HG03558 (cell line): ENCODE data around the gene SLC10A3.
"Not testable (repeated sequence)": the region's sequence is repeated elsewhere in the genome, so short reads cannot be mapped to it uniquely, and the experiment has no call there.

Experiments used
- ATAC-seq: cut with Tn5 transposase; IDR thresholded peaks from one replicate; pipeline ENCODE4 v1.9.1; 2021; ENCODE audit warnings: moderate number of reproducible peaks; ENCODE audit not compliant: unreplicated experiment; ENCODE audit errors: extremely low read depth

Gene SLC10A3

DNA sequence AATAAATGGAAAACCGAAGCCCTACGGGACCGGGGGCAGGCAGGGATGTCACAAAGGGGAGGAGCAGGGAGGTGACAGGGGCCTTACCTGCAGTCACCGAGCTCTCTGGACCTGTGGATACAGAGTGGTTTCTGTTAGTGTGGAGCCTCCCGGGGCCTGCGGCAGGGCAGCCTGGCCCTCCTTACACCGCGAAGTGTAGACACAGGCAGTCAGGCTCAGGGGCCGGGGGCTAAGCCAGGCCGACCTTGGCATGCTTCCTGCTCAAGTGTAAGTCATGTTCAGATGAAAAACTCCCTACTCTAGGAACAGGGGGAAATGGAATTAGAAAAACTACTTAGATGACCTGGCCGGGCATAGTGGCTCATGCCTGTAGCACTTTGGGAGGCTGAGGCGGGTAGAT is 21.3 kb upstream of the SLC10A3 start:
- ATAC-seq, result no peak

DNA sequence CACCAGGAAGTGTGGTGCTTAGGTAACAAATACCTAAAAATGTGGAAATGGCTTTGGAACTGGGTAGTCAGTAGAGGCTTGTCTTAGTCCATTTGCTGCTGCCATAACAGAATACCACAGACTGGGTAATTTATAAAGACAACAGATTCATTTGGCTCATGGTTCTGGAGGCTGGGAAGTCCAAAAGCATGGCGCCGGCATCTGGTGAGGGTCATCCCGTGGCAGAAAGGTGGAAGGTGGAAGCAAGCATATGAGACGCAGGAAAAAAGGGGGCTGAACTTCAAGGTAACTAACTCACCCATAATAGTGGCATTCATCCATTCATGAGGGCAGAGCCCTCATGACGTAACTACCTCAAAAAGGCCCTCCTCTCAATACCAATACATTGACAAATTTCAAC is 19.0 kb upstream of the SLC10A3 start:
- ATAC-seq, result no peak

DNA sequence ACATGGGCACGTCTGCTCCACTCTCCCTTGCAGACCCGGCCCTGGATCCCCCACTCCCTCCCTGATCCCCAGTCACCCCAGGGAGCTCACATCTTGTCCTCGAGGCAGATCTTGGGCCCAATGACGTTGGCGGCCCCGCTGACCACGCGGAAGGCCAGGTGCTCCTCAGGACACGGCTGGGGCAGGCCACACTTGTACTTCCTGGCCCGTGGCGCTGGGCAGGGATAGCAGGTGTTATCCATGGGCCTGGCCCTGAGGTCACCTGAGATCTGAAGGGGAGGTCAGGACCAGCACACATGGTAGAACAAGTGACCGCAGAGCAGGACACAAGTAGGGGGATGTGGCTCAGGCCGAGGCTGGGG is 17.9 kb upstream of the SLC10A3 start:
- no peak for ATAC-seq

DNA sequence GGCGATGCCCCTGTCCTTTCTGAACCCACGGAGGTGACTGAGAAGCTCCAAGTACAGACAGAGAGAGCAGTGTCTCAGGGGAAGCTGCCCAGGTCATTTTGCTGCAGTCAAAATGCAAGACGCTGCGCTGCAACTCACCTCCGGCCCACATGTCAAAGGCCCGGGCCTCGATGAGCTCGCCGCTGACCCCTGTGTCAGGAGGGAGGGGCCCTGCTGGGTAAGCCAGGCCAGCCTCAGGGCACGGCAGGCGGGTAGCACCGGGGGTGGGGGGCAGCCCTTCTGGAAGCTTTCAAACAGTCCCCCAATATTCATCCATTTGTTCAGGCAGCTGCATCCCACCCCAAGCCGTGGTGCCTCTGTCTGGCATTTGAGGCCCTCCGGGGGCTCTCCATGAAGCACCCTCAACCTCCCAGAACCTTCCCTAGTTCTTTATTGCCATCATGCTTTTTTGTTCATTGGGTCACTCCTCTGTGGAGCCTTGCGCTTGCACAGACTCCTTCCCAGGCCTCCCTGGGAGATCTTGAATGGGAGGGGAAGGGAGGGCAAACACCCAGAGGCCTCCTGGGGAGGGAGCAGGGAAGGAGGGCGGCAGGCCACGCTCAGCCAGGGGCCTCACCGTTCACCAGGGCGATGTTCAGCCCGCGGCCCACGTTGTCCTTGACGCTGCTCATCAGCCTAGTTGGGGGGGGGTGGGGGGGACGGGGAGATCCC is 17.4 kb upstream of the SLC10A3 start:
- no peak for ATAC-seq

DNA sequence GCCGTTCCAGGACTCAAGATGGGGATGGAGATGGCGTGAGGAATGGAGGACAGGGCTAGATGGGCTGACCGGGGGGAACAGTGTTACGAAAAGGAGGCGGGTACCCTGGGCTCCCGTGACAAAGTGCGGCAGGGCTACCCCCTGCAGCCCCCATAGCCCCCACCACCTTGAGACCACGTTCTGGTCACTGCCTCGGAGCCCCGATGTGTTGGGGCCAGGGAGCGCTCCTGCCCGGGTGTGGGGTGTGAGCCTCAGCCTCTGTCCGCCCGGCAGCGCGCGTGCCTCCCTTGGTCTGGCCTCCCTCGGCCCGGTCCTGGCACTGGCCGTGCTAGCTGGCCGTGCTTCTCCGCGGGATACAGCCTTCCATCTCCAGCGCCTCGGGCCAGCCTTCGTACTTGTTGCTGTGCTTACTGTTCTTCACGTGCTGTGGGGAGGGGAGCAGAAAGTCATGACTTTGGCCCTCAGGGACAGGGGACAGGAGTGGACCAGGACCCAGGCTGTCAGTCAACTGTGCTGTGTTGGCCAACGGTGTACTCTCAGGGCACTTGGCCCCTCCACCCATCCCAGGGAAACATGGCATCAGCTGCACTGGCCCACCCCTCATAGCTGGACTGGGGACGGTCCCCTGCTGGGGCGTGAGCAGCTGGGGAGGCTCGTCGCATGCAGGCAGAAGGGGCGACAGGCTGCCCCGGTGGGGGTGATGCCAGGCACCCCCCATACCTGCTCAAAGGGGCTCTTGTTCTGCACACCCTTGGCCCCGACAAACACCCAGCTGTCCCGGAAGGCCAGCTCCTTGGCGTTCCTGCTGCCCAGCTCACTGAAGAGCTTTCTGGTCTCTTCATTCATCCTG is 16.3 kb upstream of the SLC10A3 start:
- ATAC-seq, result no peak

DNA sequence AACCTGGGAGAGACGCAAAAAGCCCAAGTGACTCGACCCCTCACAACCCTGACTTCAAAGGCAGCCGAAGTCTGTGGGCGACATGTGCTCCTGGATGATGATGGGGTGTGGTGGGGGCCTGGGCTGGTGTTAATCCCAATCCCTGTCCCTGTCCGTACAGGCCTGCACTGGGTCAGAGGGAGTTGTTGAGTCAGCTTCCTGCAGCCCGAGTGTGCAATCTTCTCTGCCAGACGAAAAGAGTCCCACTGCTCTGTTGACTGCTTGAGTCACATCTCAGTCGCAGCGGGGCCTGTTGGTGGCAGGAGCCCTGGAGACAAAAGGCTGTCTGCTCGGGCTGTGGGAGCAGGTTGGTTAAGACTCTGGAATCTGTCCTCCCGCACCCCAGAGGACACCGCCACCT is 15.3 kb upstream of the SLC10A3 start:
- ATAC-seq, result no peak

DNA sequence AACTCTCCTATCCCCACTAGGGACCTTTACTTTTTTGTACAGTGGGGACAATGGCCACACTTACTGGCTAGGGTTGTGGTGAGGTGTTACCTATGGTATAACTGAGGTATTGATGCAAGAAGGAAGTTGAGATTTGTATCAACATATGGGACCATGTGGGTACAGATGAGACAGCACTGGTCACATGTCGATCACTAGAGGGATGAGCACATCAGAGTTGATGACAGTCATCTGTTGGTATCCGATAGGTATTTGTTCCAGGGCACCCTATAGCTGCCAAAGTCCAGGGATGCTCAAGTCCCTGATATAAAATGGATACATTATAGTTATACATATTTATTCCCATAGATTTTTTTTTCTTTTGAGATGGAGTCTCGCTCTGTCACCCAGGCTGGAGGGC is 12.6 kb upstream of the SLC10A3 start:
- no peak for ATAC-seq

DNA sequence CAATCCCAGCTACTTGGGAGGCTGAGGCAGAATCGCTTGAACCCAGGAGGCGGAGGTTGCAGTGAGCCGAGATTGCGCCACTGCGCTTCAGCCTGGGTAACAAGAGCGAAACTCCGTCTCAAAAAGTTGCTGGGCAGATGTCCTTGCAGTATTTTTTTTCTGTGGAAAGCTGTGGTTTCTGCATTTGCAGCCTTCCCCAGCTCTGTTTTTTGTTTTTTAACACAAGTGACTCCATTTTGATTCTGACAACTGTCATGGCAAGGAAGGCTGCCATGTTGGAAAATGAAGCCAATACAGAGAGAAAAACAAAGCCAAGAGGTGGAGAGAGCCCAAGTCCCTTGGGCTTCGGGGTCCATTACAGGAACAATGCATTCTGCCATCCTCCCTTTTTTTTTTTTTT is 11.7 kb upstream of the SLC10A3 start:
- ATAC-seq, result no peak

DNA sequence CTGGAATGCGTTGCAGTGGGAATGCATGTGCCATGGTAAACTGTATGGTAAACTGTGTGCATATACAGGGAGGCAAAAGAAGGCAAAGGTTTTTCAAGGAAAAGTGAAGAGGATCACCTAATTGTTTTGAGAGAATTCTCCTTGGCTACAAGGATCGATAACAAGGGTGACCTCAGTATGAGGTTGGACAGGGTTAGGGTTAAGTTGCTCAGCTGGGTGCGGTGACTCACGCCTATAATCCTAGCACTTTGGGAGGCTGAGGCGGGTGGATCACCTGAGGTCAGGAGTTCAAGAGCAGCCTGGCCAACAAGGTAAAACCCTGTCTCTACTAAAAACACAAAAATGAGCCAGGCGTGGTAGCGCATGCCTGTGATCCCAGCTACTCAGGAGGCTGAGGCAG is 11.0 kb upstream of the SLC10A3 start:
- ATAC-seq, result not testable (repeated sequence)

DNA sequence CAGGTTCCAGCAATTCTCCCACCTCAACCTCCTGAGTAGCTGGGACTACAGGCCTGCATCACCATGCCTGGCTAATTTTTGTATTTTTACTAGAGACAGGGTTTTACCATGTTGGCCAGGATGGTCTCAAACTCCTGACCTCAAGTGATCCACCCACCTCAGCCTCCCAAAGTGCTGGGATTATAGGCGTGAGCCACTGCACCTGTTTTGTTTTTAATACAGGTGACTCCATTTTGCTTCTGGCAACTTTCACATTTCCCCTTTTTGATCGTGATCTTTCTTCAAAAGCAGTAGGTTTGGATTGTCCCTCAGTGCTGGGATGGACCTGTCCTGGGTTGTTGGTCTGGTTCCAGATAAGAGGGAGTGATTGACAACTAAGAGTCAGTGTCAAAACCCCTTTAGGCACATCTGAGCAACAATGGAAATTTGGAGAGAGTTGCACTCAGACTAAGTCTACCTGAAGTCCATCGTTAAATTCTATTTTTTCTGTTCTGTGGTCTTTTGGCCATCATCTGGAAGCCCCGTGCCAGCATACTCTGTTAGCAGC is 6.2 kb upstream of the SLC10A3 start:
- ATAC-seq, result not testable (repeated sequence)

DNA sequence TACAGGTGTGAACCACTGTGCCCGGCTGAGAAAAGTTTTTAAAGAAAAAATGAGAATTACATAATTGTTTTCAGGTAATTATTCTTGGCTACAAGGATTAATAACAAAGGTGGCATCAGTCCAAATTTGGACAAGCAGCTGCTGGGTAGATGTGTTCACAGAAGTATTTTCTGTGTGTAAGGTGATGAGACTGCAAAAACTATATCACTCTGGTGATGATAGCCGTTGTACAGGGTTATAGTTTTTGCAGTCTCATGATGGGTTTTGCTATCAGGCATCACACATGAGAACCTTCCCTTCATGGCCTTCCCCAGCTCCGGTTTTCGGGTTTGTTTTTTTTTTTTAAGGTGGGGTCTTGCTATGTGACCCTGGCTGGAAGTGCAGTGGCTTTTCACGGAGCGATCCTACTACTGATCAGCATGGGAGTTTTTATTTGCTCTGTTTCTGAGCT is 5.1 kb upstream of the SLC10A3 start:
- no peak for ATAC-seq

DNA sequence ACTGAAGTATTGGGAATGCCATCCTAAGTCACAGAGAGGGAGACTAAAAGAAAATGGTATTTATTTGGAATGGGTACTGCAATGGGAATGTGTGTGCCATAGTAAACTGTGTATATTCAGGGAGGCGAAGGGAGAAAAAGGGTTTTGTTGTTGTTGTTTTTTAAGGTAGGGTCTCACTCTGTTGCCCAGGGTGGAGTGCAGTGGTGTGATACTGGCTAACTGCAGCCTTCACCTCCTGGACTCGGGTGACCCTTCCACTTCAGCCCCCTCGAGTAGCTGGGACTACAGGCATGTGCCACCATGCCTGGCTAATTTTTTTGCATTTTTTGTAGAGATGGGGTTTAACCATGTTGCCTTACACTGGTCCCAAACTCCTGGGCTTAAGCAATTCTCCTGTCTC is 4.3 kb upstream of the SLC10A3 start:
- ATAC-seq, result no peak

DNA sequence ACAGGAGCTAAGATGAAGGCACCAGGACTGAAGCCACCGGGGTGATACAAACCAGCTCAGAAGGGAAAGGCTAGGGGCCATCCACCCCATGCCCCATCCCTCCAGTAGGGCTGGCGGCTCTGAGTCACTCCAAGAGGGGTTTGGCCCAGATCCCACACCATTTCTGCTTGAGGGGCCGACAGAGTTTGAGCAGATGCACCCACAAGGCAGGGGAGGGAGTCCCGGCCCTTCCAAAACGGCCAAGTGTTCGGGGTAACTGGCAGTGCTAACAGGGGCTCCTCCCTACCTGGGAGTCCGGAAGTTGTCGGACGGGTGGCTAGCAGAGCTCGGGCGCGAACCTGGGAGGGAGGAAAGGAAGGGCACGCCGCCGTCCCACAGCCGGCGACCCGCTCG is 412 bp downstream of the SLC10A3 start:
- no peak for ATAC-seq

DNA sequence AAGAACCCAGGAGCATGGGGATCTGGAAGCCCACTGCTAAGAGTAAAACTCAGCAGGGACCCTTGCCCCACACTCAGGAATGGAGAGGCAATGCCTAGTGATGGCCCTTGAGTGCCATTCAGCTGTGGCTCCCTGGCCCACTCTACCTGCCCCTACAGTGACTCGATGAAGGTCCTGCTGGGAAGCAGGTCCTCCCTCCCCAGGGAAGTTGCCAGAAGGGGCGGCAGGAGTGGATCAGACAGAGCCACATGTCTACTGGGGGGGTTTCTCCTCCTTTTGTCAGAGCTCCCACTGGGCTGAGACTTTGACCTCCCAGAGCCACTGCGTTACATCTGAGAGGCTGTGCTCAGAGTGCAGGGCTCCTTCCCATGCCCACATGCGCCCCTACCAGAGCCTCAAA is 1.2 kb downstream of the SLC10A3 start:
- no peak for ATAC-seq

DNA sequence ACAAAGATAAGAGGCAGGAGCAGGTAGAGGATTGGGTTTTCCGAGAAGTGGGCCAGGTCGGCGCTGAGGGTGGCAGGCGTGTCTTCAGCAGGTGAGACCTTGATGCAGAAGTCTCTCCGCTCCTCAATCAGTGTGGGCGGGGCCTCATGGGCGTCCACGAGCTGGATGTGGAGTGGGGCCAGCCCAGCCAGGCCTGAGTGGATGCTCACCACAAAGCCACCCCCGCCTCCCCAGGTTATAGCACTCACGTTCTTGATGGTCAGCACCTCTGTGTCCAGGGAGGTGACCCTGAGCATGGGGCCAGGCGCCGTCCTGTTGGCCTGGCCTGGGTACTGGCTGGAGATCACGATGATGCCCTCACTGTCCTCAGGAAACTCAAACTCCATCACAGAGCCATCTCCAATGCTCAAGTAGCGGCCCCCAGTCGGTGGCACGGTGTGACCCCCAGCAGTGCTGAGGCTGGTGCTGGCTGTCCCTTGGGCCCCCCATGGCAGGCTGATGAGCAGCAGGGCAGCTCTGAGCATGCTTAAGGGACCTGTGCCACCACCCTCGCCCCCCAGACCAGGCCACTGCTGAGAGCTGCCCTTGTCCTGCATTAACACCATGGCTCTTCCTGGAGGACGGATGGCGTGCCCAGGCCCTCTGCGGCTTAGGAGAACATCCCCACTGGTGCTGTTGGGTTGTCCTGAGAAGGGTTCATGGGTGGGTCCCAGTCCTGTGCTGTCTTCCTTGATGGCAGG is 1.9 kb downstream of the SLC10A3 start:
- ATAC-seq, result no peak

DNA sequence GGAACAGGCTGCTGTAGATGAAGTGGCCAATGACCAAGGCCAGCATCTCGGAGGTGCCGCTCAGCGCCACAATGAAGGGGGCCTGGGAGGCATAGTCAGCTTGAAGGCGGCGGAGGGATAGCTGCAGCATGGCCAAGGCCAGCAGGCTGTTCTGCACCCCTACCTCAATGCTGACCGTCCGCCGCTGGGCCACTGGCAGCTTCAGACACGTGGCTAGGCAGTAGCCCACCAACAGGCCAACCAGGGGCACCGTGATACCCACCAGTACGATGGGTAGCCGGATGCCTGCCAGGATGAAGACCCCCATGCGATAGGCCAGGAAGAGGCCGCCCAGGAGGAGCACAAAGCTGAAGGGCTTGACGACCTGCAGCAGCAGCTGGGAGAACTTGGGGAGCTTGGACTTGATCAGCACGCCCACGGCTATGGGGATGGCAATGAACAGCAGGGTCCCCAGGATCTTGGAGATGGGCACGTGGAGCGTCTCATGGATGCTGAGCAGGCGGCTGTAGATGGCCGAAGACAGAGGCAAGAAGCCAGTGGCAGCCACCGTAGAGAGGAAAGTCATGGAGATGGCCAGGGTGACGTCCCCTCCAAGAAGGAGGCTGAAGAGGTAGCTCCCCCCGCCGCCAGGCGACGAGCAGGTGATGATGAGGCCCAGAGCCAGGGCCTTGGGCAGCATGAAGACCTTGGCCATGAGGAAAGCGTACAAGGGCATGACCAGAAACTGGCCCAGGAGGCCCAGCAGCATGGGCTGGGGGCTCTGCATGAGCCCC is 2.7 kb downstream of the SLC10A3 start:
- no peak for ATAC-seq

DNA sequence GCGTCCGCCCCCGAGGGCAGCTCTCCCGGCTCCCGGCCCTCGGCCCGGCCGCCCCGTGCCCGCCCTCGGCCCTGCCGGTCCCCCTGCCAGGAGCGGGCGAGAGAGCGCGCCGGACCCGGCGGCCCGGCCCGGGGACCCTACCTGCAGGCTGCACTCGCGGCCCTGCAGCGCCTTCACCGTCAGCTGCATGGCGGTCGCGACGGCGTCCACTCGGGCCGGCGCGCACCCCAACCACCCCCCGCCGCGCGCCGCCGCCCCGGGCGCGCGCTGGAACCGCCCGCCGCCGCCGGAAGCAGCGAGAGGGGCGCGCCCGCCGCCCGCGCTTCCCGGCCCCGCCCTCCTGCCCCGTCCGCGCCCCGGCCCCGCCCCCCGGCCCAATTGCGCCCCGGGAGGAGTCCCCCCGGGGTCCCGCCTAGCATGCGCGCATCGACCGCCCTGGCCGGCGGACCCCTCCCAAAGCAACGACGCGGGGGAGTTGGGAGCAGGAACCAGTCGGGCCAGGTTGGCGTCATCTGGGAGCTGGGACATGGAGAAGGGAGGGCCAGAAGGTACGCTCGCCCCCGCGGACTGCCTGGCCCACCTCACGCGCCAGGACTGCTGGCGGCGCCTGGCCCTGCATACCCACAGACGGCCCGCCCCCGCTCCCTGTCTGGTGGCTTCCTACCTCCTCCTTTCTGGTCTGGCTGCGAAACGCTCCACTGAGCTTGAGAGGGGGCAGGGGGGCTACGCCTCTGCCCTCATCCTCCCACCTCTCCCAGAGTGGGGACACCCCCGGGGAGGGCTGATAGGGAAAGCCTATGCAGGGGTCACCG is 3.8 kb downstream of the SLC10A3 start, which contains the start of gene UBL4A:
Gene UBL4A (minus strand): TSS at position 220 of the 812 bp plus-strand sequence. CDS start 31 bp downstream, at position 189.
- ATAC-seq, result no peak

DNA sequence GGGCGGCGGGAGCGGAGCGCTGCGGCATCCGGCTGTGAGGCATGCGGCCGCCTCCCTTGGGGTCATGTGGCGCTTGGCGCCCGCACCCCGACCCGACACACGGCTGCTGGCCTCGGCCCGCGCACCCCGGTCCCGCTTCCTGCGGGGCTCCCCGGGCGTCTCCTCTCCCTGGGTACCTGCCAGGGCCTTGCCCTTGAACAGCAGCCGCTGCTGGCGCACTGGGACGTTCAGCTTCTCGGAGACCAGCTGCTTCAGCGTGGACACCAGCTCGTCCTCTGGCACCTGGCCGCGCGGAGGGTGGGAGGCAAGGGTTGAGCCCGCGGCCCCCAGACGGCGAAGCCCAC is 4.4 kb downstream of the SLC10A3 start:
- ATAC-seq, result no peak
